Calu3 (cell line): ENCODE data around the gene PRDM10. TPM values are rescaled to one million over a fixed set of nuclear protein-coding genes. Genes with fewer than 3 reads are reported as not detected.

ENCODE experiments used
- BruUV-seq: library from RNA; stranded (reverse); fragments of 400-500 nt; replicated peaks from 2 replicates; lab custom pipeline; 2021; lab: Mats Ljungman, UMichigan
- CTCF ChIA-PET: fragments of 300-600 bp; sonication (Branson Sonifier 250); formaldehyde crosslinking; loops from one replicate; lab custom pipeline; 2022; ENCODE audit warnings: antibody characterized with exemption; lab: Charles Lee
- DNase-seq: peaks from one replicate; pipeline ENCODE4 v3.0.0; 2022
- H3K27ac Mint-ChIP-seq: one replicate; pipeline ENCODE4 v1.8.0; 2022; ENCODE audit warnings: mixed read lengths; ENCODE audit not compliant: unreplicated experiment
- H3K27me3 Mint-ChIP-seq: one replicate; pipeline ENCODE4 v1.8.0; 2022; ENCODE audit warnings: mixed read lengths; ENCODE audit not compliant: unreplicated experiment
- H3K36me3 Mint-ChIP-seq: one replicate; pipeline ENCODE4 v1.8.0; 2022; ENCODE audit warnings: mild to moderate bottlenecking, moderate library complexity, mixed read lengths; ENCODE audit not compliant: insufficient read depth, unreplicated experiment
- H3K4me1 Mint-ChIP-seq: one replicate; pipeline ENCODE4 v1.8.0; 2022; ENCODE audit warnings: mild to moderate bottlenecking, low read depth, mixed read lengths; ENCODE audit not compliant: unreplicated experiment
- H3K4me3 Mint-ChIP-seq: one replicate; pipeline ENCODE4 v1.8.0; 2022; ENCODE audit warnings: mild to moderate bottlenecking, low read depth, moderate library complexity, mixed read lengths; ENCODE audit not compliant: unreplicated experiment
- H3K9me3 Mint-ChIP-seq: one replicate; pipeline ENCODE4 v1.8.0; 2022; ENCODE audit warnings: low read depth, mixed read lengths; ENCODE audit not compliant: unreplicated experiment
- intact Hi-C: fragments of 100-400 bp; cut with micrococcal nuclease; formaldehyde crosslinking; loops from one replicate; pipeline ENCODE4 v1.10.0; 2022; ENCODE audit not compliant: unreplicated experiment
- total RNA-seq: library from RNA; stranded (reverse); gene quantifications from 2 replicates; pipeline ENCODE4 v1.2.3, GENCODE V29; 2022
- TF ChIP-seq, protein P1 (sequence below): fragments of 200-600 bp; IDR thresholded peaks from one replicate; pipeline ENCODE4 v1.8.0; 2022; ENCODE audit warnings: antibody characterized with exemption; ENCODE audit not compliant: unreplicated experiment

The PRDM10 gene
- total RNA-seq, 1 experiment from 2014 or later, result 8.1 TPM

DNA sequence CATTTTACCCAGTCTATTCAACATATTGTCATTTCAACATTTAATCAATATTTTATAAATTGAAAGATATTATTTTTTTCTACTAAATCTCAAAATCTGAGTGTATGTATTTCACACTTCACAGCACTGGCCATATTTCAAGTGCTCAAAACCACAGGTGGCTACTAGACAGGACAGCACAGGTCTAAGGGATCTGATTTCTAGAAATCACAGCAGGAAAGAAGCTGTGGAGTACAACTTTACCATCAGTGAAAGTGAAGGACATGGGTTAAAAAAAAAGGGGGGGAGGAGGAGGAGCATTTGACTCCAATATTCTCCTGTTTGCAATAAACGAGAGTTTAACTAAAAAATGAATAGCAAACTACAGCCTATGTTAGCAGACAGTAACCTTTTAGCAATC is 4.5 kb downstream of the PRDM10 start:
- TF ChIP-seq, protein P1, sequence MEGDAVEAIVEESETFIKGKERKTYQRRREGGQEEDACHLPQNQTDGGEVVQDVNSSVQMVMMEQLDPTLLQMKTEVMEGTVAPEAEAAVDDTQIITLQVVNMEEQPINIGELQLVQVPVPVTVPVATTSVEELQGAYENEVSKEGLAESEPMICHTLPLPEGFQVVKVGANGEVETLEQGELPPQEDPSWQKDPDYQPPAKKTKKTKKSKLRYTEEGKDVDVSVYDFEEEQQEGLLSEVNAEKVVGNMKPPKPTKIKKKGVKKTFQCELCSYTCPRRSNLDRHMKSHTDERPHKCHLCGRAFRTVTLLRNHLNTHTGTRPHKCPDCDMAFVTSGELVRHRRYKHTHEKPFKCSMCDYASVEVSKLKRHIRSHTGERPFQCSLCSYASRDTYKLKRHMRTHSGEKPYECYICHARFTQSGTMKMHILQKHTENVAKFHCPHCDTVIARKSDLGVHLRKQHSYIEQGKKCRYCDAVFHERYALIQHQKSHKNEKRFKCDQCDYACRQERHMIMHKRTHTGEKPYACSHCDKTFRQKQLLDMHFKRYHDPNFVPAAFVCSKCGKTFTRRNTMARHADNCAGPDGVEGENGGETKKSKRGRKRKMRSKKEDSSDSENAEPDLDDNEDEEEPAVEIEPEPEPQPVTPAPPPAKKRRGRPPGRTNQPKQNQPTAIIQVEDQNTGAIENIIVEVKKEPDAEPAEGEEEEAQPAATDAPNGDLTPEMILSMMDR, result no peak
- Mint-ChIP-seq H3K9me3 (no peaks in the 10 kb centered on the region), H3K4me1 (peaks cover 11% of the 10 kb centered on the region), H3K27me3 (no peaks in the 10 kb centered on the region), H3K36me3 (peaks cover 24% of the 10 kb centered on the region), H3K27ac (no peak overlapping the region), H3K4me3 (no peak overlapping the region)
- intact Hi-C loops, result loop anchor here (10.0 kb wide), 1 partner anchor 73 kb away; no protein-coding TSS in a partner anchor
- DNase-seq, result no peak
- CTCF ChIA-PET, result no interaction called here
- BruUV-seq, result no TSS peak

DNA sequence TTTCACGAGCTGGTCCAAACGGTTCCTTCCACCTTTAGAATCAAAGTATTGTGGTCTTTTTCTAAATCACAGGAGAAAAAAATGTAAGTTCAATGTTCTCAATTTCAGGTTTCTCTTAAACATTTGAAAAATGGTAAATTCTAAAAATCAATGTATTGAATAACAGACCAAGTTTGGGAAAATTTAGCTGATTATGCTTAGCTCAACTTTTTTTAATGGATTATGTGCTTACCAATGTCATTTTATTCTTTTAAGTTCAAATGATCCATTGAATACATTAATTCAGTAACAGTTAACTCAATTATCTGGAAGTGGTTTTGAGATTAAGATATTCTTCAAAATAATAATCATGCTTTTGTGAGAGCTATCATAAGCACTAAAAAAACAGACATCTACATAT is 5.1 kb downstream of the PRDM10 start:
- CTCF ChIA-PET, result interaction anchor here (0.6 kb wide), 1 partner anchor 100 kb away, joined by 3 read pairs; no protein-coding TSS in a partner anchor
- Mint-ChIP-seq H3K27ac (no peak overlapping the region), H3K9me3 (no peaks in the 10 kb centered on the region), H3K36me3 (peaks cover 18% of the 10 kb centered on the region), H3K4me3 (no peak overlapping the region), H3K4me1 (peaks cover 11% of the 10 kb centered on the region), H3K27me3 (no peaks in the 10 kb centered on the region)
- BruUV-seq, result no TSS peak
- no peak for DNase-seq
- intact Hi-C loops, result loop anchor here (10.0 kb wide), 1 partner anchor 73 kb away; no protein-coding TSS in a partner anchor
- TF ChIP-seq, protein P1, result no peak

DNA sequence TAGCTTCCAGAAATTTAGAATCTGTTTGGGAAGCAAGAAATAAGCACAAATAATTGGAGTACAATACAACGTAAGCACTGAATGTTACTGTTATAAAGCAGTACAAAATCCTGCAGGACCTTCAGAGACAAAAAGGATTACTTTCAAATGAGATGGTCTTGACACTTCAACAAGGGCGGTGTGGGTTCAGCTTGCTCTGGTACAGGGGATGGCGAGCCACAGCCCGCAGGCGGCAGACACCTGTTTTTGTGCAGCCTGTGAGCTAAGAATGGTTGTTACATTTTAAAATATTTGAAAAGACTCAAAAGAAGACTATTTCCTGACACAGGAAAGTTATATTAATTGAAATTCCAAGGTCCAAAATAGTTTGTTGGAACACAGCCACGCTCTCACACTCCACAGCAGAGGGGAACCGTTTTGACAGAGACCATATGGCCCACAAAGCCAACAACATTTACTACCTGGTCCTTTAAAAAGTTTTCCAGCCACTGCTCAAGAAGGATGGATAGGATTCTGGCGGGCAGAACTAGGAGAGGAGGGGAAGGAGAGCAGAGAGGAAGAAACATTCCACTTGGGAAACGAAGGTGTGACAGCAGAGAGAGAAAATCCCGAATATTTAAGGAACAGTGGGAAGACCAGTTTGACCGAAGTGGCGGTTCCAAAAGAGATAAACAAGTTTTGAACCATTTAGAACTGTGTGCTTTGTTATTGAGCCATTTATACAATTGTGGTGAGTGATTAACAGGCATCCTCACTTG is 6.3 kb downstream of the PRDM10 start:
- no peaks in the 10 kb centered on the region for H3K27me3 Mint-ChIP-seq
- BruUV-seq, result no TSS peak
- intact Hi-C loops, result loop anchor here (10.0 kb wide), 1 partner anchor 71 kb away; no protein-coding TSS in a partner anchor
- no peak overlapping the region for H3K4me3 Mint-ChIP-seq
- peaks cover 11% of the 10 kb centered on the region for H3K4me1 Mint-ChIP-seq
- CTCF ChIA-PET, result no interaction called here
- DNase-seq, result no peak
- no peaks in the 10 kb centered on the region for H3K9me3 Mint-ChIP-seq
- TF ChIP-seq, protein P1, result no peak
- H3K36me3 Mint-ChIP-seq, result peaks cover 12% of the 10 kb centered on the region
- H3K27ac Mint-ChIP-seq, result peak overlapping the region; percentile 32

DNA sequence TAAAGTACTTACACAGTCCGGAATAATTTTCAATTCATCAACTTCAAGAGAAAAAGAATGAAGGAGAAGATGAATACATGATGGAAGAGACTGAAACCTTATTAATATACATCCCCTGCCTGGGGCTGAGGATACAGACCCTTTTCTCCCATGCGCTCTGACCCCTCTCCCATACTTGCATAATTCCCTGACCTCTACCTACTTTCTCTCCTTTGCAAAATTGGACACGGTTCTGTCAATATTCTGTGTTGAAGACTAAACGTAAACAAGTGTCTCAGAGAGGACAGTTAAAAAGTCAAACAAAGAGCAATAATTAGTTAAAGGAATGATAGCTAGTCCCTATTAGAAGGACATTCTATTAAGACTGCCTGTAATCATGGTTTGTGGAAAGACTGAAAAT is 7.5 kb downstream of the PRDM10 start:
- Mint-ChIP-seq H3K4me1 (peaks cover 11% of the 10 kb centered on the region), H3K27me3 (no peaks in the 10 kb centered on the region), H3K9me3 (no peaks in the 10 kb centered on the region), H3K27ac (no peak overlapping the region), H3K36me3 (peaks cover 5% of the 10 kb centered on the region), H3K4me3 (no peak overlapping the region)
- TF ChIP-seq, protein P1, result no peak
- no peak for DNase-seq
- CTCF ChIA-PET, result no interaction called here
- no TSS peak for BruUV-seq
- intact Hi-C loops, result loop anchor here (10.0 kb wide), 1 partner anchor 70 kb away; no protein-coding TSS in a partner anchor
